NT2/D1 (cell line): Measurements from ENCODE around the gene RAE1.

Experiments
- SUZ12 ChIP-seq: IDR thresholded peaks from 2 replicates; pipeline ENCODE4 v1.6.1; 2011; ENCODE audit not compliant: insufficient read length, insufficient read depth; ENCODE audit errors: extremely low read depth
- YY1 ChIP-seq: IDR thresholded peaks from 2 replicates; pipeline ENCODE4 v1.6.1; 2011; ENCODE audit not compliant: insufficient read length, insufficient read depth

- no peak for TF ChIP-seq YY1
- TF ChIP-seq SUZ12 = no peak
These were observed 35.0 kb upstream of the RAE1 start for GRCh38 chr20:57315976-57316480.
